Endothelial cell of umbilical vein (primary cell): ENCODE data around the gene COX8C. TPM values are rescaled to one million over a fixed set of nuclear protein-coding genes. Genes with fewer than 3 reads are reported as not detected.
A peak's percentile ranks its signal among the peaks of the same experiment; 100 is the strongest.

ENCODE experiments used
- BruUV-seq: library from RNA; stranded (reverse); fragments of 400-500 nt; replicated peaks from 2 replicates; lab custom pipeline; 2021; lab: Mats Ljungman, UMichigan
- CTCF ChIA-PET: fragments of 300-600, 350-600 bp; sonication (Branson Sonifier 250); formaldehyde crosslinking; loops from one replicate; lab custom pipeline; 2021; ENCODE audit warnings: antibody characterized with exemption, inconsistent platforms; lab: Charles Lee
- POLR2A ChIA-PET: fragments of 300-600, 350-600 bp; sonication (Branson Sonifier 250); formaldehyde crosslinking; loops from one replicate; lab custom pipeline; 2021; ENCODE audit warnings: antibody characterized with exemption, inconsistent platforms; lab: Charles Lee
- DNase-seq: peaks from one replicate; pipeline ENCODE4 v3.0.0-alpha.2; 2011; ENCODE audit warnings: low read depth, low spot score
- FAIRE-seq: peaks from 2 replicates; lab custom pipeline; 2011; peaks lifted over from hg19 to GRCh38; lab: Jason Lieb, UNC
- H2AFZ ChIP-seq: 2 replicates; pipeline ENCODE4 v1.6.0; 2012; ENCODE audit warnings: low read depth, low read length, control low read depth, inconsistent platforms
- H3K27ac ChIP-seq: 2 replicates; pipeline ENCODE4 v1.5.1; 2011; ENCODE audit warnings: low read depth, mild to moderate bottlenecking, control low read depth, low read length, moderate library complexity; ENCODE audit not compliant: insufficient read depth
- H3K27me3 ChIP-seq, 2 experiments: 2 replicates each; pipeline versions ENCODE4 v1.6.0 to v1.6.1; 2011; ENCODE audit warnings: low read length in 2 of 2, mixed read lengths in 1 of 2; ENCODE audit not compliant: control insufficient read depth in 2 of 2, insufficient read depth in 2 of 2
- H3K36me3 ChIP-seq, 2 experiments: 2 replicates in 1 of 2; 3 replicates in 1 of 2; pipeline ENCODE4 v1.5.1; 2011; ENCODE audit warnings: low read length in 2 of 2, mild to moderate bottlenecking in 1 of 2, moderate library complexity in 1 of 2; ENCODE audit not compliant: control insufficient read depth in 2 of 2, insufficient read depth in 2 of 2; ENCODE audit errors: extremely low read depth in 1 of 2
- H3K4me1 ChIP-seq: 3 replicates; pipeline ENCODE4 v1.5.1; 2011; ENCODE audit warnings: mild to moderate bottlenecking, low read length; ENCODE audit not compliant: control insufficient read depth, insufficient read depth; ENCODE audit errors: extremely low read depth
- H3K4me2 ChIP-seq: 2 replicates; pipeline ENCODE4 v1.6.1; 2011; ENCODE audit warnings: low read length, control low read depth, mixed read lengths; ENCODE audit not compliant: insufficient read depth
- H3K4me3 ChIP-seq, 3 experiments: fragments of 200-600 bp in 1 of 3; sonication (generic), shearing (Covaris generic) in 1 of 3; replicated peaks in 1 of 3; 2 replicates each; pipeline ENCODE4 v1.5.1; 2011 to 2016; ENCODE audit warnings: control low read depth in 3 of 3, low read length in 3 of 3, mild to moderate bottlenecking in 2 of 3, inconsistent platforms in 1 of 3, low read depth in 1 of 3, moderate library complexity in 1 of 3; ENCODE audit not compliant: insufficient read depth in 1 of 3
- H3K79me2 ChIP-seq: 2 replicates; pipeline ENCODE4 v1.6.0; 2012; ENCODE audit warnings: low read length, inconsistent platforms; ENCODE audit not compliant: control insufficient read depth, insufficient read depth
- H3K9ac ChIP-seq: replicated peaks from 2 replicates; pipeline ENCODE3; 2011; ENCODE audit warnings: low read length, control low read depth; ENCODE audit not compliant: insufficient read depth; ENCODE audit errors: extremely low read depth
- H3K9me1 ChIP-seq: replicated peaks from 3 replicates; pipeline ENCODE4 v1.6.0; 2011; ENCODE audit warnings: mild to moderate bottlenecking, low read length; ENCODE audit not compliant: control insufficient read depth, insufficient read depth; ENCODE audit errors: extremely low read depth
- H3K9me3 ChIP-seq: replicated peaks from 2 replicates; pipeline ENCODE4 v1.5.1; 2012; ENCODE audit warnings: low read length, inconsistent platforms; ENCODE audit not compliant: control insufficient read depth, insufficient read depth
- H4K20me1 ChIP-seq: replicated peaks from 2 replicates; pipeline ENCODE3; 2011; ENCODE audit warnings: mild to moderate bottlenecking, low read length; ENCODE audit not compliant: control insufficient read depth, insufficient read depth; ENCODE audit errors: extremely low read depth
- EZH2 ChIP-seq: IDR thresholded peaks from 2 replicates; pipeline ENCODE4 v1.6.1; 2012; ENCODE audit warnings: borderline replicate concordance, low read depth, mild to moderate bottlenecking, moderate library complexity, low read length, inconsistent platforms; ENCODE audit not compliant: severe bottlenecking
- FOS ChIP-seq: IDR thresholded peaks from 2 replicates; pipeline ENCODE4 v1.6.1; 2011; ENCODE audit warnings: mild to moderate bottlenecking, low read length, moderate library complexity, borderline replicate concordance; ENCODE audit not compliant: insufficient read depth
- GATA2 ChIP-seq: IDR thresholded peaks from 2 replicates; pipeline ENCODE4 v1.7.0; 2011; ENCODE audit warnings: low read depth, mild to moderate bottlenecking, moderate library complexity, mixed read lengths, low read length; ENCODE audit not compliant: insufficient read length, insufficient read depth
- JUN ChIP-seq: IDR thresholded peaks from 2 replicates; pipeline ENCODE4 v1.6.1; 2011; ENCODE audit warnings: borderline replicate concordance, low read depth; ENCODE audit not compliant: insufficient read length, insufficient read depth
- MYC ChIP-seq: IDR thresholded peaks from one replicate; pipeline ENCODE4 v1.6.1; 2011; ENCODE audit warnings: mild to moderate bottlenecking, low read depth, low read length
- POLR2A ChIP-seq: IDR thresholded peaks from 2 replicates; pipeline ENCODE4 v1.6.1; 2012; ENCODE audit warnings: low read depth, mild to moderate bottlenecking, control low read depth, low read length
- POLR2AphosphoS5 ChIP-seq: IDR thresholded peaks from 2 replicates; pipeline ENCODE4 v1.6.1; 2012; ENCODE audit warnings: low read depth, mild to moderate bottlenecking, control low read depth, low read length, moderate library complexity; ENCODE audit not compliant: insufficient read depth
- dilution Hi-C: fragments of 300-500 bp; cut with MboI; formaldehyde crosslinking; loops from one replicate; pipeline ENCODE4 v1.15.0; 2019; ENCODE audit warnings: low sequenced_read_pairs; ENCODE audit not compliant: extremely low pct_ligation_motif_present
- intact Hi-C: fragments of 100-400 bp; cut with micrococcal nuclease; formaldehyde crosslinking; loops from one replicate; pipeline ENCODE4 v1.10.0; 2022
- polyA plus RNA-seq, 4 experiments: library from polyadenylated mRNA; depleted of rRNA in 3 of 4; stranded (reverse) in 3 of 4; unstranded in 1 of 4; fragments of >200 nt; gene quantifications; 2 replicates each; pipeline versions ENCODE4 v1.2.1 to v1.2.3, GENCODE V29; 2011 to 2012; ENCODE audit warnings: missing spikeins in 1 of 4
- total RNA-seq: library from RNA; stranded (reverse); gene quantifications from 2 replicates; pipeline ENCODE4 v1.2.3, GENCODE V29; 2021
- TF ChIP-seq, protein P1 (sequence below), 2 donors: IDR thresholded peaks; 1 replicate in 1 of 2; 2 replicates in 1 of 2; pipeline ENCODE4 v1.5.1; 2011; ENCODE audit warnings: low read length in 2 of 2, mild to moderate bottlenecking in 2 of 2, moderate library complexity in 2 of 2, control low read depth in 1 of 2, inconsistent platforms in 1 of 2, low read depth in 1 of 2; ENCODE audit not compliant: insufficient read depth in 1 of 2; ENCODE audit errors: extremely low read depth in 1 of 2
- TF ChIP-seq, protein P2 (sequence below): IDR thresholded peaks from 2 replicates; pipeline ENCODE4 v1.6.1; 2011; ENCODE audit not compliant: insufficient read depth, insufficient read length

Gene COX8C
- total and polyA plus RNA-seq, 2 donors (not counting 3 experiments of a cell fraction or from before 2014, with no cell fraction given): not detected

DNA sequence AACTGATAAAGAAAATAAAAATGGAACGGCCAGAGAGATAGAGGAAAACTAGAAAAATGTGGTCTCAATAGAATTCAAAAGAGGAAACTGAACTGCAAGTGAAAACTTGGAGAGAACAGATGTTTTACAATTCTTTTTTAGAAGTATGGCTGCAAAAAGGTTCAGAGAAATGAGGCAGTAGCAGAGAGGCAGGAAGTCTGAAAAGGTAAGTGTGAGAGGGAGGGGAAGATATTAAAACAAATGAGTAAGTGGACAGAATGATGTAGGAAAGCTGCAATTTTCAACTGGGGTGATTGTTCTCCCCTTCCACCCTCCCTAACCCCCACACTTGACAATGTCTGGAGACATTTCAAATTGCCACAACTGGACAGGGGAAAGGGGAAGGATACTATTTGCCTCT lies 27.0 kb upstream of the COX8C start:
- H3K4me3 ChIP-seq: no peak overlapping the region
- intact Hi-C loops (no loop called here), dilution Hi-C loops (no loop called here)
- no peaks in the 10 kb centered on the region for H3K36me3 ChIP-seq
- POLR2A ChIA-PET: no interaction called here
- TF ChIP-seq JUN (no peak), MYC (no peak), POLR2AphosphoS5 (no peak), POLR2A (no peak), GATA2 (no peak), FOS (no peak), EZH2 (no peak)
- TF ChIP-seq, protein P1, sequence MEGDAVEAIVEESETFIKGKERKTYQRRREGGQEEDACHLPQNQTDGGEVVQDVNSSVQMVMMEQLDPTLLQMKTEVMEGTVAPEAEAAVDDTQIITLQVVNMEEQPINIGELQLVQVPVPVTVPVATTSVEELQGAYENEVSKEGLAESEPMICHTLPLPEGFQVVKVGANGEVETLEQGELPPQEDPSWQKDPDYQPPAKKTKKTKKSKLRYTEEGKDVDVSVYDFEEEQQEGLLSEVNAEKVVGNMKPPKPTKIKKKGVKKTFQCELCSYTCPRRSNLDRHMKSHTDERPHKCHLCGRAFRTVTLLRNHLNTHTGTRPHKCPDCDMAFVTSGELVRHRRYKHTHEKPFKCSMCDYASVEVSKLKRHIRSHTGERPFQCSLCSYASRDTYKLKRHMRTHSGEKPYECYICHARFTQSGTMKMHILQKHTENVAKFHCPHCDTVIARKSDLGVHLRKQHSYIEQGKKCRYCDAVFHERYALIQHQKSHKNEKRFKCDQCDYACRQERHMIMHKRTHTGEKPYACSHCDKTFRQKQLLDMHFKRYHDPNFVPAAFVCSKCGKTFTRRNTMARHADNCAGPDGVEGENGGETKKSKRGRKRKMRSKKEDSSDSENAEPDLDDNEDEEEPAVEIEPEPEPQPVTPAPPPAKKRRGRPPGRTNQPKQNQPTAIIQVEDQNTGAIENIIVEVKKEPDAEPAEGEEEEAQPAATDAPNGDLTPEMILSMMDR (IDR thresholded peaks at IDR 0.05; ENCODE audit: extremely low read depth in 1 of 2, insufficient read depth in 1 of 2, low read depth in 1 of 2, low read length in 2 of 2): no peak
- TF ChIP-seq, protein P2, sequence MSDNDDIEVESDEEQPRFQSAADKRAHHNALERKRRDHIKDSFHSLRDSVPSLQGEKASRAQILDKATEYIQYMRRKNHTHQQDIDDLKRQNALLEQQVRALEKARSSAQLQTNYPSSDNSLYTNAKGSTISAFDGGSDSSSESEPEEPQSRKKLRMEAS: no peak
- BruUV-seq: no TSS peak
- peaks cover 34% of the 10 kb centered on the region for H3K4me1 ChIP-seq
- peaks cover 91% of the 10 kb centered on the region for H3K79me2 ChIP-seq
- CTCF ChIA-PET: interaction anchor here (3.7 kb wide), 1 partner anchor 11 kb away, joined by 23 read pairs; no protein-coding TSS in a partner anchor
- H2AFZ ChIP-seq: no peak overlapping the region
- no peaks in the 10 kb centered on the region for H3K27me3 ChIP-seq
- H3K27ac ChIP-seq: no peak overlapping the region
- H3K4me2 ChIP-seq: peak overlapping the region; percentile 21
- no peaks in the 10 kb centered on the region for H3K9me1 ChIP-seq
- FAIRE-seq (no peak), DNase-seq (no peak)
- no peak overlapping the region for H3K9ac ChIP-seq
- peaks cover 16% of the 10 kb centered on the region for H4K20me1 ChIP-seq
- no peaks in the 10 kb centered on the region for H3K9me3 ChIP-seq
